ENCODE results near the gene APP.
"Not testable (repeated sequence)": the region's sequence is repeated elsewhere in the genome, so short reads cannot be mapped to it uniquely, and the experiment has no call there.

Gene APP

DNA sequence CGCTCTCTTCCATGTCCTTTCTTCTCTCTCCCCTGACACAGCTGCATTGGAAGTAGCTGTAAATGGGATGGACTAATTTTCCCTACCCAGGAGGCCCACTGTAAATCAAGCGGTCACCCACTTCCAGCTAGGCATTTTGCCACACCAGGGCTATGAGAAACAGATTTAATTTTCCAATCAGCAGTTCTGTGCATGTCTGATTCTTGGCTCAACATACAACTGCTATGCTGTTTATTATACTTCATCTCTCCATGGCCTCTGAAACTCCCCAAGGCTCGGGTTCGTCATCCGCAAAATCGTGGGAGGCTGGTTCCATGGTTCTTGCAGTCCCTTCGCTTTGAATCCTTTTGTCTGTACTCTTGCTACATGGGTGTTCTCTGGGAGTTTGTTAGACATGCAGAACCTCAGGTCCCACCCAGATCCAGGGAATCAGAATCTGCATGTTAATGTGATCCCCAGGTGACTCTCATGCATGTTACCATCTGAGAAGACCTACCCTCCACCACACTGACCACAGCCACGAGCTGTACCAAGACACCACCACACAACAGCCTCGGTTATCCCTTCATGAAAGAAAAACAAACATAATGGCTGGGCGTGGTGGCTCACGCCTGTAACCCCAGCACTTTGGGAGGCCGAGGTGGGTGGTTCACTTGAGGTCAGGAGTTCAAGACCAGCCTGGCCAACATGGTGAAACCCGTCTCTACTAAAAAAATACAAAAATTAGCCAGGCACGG, 245.3 kb downstream of the APP start:
- intact Hi-C loops (cut with DNase I): no loop called here
- peak in 1 of 10 donors; percentile 87 for DNase-seq

- DNase-seq; intact Hi-C loops (cut with DNase I): not testable (repeated sequence)
Measured at GRCh38 chr21:25918152-25918551, 252.4 kb downstream of the APP start.

- intact Hi-C loops (cut with DNase I): no loop called here
- DNase-seq: no peak
Measured at GRCh38 chr21:25916226-25916625, 254.3 kb downstream of the APP start.

GRCh38 chr21:25913479-25913878, 257.1 kb downstream of the APP start:
- intact Hi-C loops (cut with DNase I): no loop called here
- no peak for DNase-seq

- no peak for DNase-seq
- intact Hi-C loops (cut with DNase I): no loop called here
Measured at GRCh38 chr21:25912402-25912746, 258.2 kb downstream of the APP start.

GRCh38 chr21:25911730-25912401, 258.7 kb downstream of the APP start:
- DNase-seq: peak in 8 of 10 donors; percentile 31 to 91 (median 58)
- intact Hi-C loops (cut with DNase I): no loop called here

DNA sequence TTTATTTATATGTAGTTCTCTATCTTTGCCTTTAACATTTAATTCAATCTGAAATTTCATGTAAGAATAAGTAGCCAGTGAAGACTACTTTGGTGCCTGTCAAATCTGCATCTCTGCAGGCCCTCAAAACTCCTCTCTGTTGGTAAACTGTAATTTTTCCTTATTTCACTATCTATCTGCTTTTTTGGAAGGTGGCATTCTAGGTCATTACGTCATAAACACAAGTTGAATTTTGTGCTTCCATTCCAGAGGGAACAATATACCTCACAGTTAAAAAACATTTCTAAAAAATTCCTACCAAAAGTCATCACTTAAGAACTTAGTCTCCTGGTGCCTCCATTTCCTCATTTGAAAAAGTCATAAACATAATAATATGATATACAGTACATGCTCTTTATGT, 259.8 kb downstream of the APP start:
- intact Hi-C loops (cut with DNase I): no loop called here
- no peak for DNase-seq

- intact Hi-C loops (cut with DNase I): no loop called here
- DNase-seq: no peak
Measured at GRCh38 chr21:25909341-25909740, 261.2 kb downstream of the APP start.

- intact Hi-C loops (cut with DNase I): no loop called here
Measured at GRCh38 chr21:25908495-25908894, 262.1 kb downstream of the APP start.

DNA sequence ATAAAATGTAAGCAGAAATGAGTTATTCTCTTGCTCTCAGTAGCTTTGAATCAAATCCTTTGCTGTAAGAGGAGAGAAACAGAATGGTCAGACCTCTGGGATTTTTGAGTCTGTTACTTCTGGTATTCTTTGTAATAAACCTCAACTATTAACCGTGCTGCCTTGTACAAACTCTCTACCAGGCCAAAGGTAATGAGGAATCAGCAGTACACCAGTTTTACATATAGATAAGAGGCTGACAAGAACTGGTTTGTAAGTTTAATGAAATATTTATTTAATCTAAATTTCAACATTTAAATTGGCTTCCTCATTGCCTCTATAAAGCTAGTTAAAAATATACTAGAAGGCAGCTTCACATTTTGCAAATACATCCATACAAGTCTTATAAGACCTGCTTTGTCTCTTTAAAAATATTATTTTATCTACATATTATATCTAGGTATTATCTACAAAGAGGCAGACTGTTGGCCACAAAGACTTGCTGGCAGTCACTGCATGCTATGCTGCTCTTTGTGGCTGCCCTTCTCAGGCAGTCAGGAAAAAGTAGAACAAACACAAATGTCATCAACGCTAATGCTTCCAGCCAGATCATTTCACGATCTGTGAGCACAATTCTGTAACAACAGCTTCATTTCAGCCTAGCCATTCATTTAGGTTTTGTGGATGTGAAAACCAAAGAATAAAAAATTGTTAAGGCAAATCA, 262.8 kb downstream of the APP start:
- no peak for DNase-seq
- intact Hi-C loops (cut with DNase I): no loop called here

More at GRCh38 chr21:25908495-25908894, 262.1 kb downstream of the APP start:
- no peak for DNase-seq

DNA sequence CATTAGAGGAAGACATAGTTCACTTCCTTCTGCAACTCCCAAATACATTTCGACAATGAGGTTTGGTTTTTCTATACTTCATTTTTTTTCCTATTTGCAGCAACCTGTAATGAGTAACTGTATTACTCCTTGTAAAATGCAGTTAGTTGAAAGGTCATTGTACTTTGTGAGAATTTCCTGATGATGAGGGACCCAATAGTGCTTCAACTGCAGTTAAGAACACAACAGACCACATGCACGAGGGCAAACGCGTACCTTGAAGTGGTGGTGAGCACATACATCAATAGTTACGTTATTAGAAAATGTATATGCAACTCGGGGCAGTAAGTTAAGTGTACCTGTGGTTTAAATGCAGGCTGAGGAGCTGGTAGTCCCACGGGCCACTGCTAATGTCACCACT, 264.0 kb downstream of the APP start:
- no peak for DNase-seq
- intact Hi-C loops (cut with DNase I): no loop called here

DNA sequence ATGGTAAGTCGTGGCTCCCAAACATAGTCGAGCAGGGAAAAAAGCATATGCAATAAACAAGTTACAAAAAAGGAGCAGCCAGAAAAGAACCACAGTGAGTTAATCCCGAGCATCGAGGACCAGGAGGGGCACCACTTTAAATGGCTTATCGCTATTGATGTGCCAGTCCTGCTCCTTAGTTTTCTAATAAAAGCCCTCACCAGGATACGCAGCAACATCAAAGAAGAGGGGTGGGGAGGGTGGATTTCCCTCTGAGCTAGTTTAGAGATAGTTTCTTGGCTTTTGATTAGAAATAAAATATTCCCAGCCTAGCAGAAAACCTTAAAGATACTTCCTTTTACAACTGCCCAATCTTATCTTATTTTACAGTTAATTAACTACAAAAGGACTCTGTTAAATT, 265.4 kb downstream of the APP start:
- intact Hi-C loops (cut with DNase I): no loop called here
- no peak for DNase-seq

DNA sequence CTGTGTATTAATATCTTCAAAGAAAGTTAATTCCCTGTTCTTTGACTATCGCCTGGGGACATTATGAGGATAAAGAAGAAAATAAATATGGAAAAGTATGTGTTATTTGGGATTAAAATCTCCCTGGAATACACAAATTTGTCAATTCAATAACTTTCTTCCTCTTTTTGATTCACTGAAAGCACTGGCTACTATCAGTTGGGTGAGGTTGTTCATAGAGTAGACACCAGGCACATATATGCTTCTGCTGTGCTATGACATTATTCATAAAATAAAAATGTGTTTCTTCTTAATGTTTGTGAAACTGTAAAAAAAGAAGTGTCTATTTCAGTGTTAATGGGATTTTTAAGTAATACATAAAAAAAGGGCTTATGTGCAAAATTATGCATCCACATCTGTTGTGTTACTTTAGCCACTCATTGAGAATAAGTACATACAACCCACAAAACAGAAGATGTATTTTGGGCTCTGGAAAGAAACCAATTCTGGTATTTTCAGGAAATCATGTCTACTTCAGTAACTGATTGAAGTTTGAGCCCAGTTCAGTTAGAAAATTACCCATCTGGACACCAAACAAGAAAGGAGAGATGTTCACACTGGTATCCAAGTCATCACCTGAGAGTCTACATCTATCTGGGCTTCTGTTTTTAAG, 266.4 kb downstream of the APP start:
- intact Hi-C loops (cut with DNase I): no loop called here
- DNase-seq: no peak

DNA sequence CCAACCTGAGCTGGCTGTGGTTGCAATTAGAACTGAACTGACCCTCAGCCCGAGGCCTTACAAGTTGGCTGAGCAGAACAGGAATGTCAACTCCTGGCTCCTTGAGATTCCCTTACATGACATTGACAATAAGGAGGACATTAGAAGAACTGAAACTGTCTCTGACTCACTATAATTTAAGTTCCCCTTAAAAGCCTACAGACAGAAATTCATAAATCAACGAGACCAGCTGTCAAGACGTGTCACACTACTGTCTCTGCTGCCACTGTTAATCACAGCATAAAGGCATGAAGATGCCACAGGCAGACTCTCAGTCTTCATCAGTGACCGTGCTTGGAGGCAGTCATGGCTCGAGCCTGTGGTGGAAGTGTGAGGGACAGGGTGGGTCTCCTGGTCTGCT, 267.0 kb downstream of the APP start:
- no peak for DNase-seq

GRCh38 chr21:25901330-25901979, 269.1 kb downstream of the APP start:
- no peak for DNase-seq
- intact Hi-C loops (cut with DNase I): no loop called here

More for the DNA sequence above, 267.0 kb downstream of the APP start:
- intact Hi-C loops (cut with DNase I): no loop called here

DNA sequence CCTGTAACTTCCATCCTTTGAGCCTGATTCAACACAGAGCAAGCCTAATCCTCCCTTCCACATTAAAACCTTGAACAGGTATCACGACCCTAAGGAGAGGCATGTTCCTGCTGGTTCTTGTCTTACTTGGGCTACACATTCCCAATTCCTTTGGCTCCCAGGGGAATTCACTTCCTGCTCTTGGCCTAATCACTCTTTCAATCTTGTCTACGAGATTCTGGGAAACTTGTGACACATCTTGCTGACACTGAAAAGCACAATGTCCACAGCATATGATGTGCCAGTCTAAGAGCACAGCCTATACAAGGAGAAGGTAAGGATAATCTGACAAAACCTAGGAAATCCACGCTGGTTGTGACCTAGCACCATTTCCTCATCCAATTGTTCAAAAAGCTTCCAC, 271.9 kb downstream of the APP start:
- no peak for DNase-seq
- intact Hi-C loops (cut with DNase I): loop anchor here (5.0 to 10.0 kb wide), 2 partner anchors 106 to 274 kb away; partner anchors contain the start of gene APP

- intact Hi-C loops (cut with DNase I): loop anchor here (5.0 to 10.0 kb wide), 2 partner anchors 107 to 275 kb away; partner anchors contain the start of gene APP
- DNase-seq: no peak
Measured at GRCh38 chr21:25897383-25897782, 273.2 kb downstream of the APP start.

GRCh38 chr21:25896501-25897056, 274.0 kb downstream of the APP start:
- intact Hi-C loops (cut with DNase I): loop anchor here (5.0 to 10.0 kb wide), 2 partner anchors 108 to 276 kb away; partner anchors contain the start of gene APP
- DNase-seq: no peak

DNA sequence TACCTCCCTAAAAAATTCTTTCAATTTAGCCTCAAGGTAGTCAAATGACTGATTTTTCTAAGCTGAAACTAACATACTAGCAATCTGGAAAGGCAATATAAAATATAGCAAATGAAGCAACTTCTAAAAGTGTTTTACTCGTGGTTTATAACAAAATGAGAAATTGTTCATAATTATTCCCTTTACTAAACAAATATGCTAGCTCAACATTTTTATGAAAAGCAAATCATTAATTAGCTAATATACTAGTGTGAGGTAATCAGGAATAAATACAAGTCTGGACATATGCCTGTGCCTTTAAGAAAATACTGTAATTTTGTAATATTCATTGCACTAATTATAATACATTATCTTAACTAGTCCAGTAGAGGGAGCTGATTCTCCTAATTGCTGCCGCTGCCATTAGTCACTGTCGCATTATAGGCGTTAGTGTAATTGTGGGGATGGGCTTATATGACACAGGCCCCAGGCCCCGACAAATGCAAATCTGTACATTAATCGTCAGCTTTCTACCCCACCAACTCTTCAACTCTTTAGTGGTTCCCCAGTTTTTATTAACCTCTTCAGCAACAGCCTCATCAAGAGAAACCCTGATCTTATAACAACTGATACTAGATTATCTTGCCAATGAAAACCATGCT, 274.9 kb downstream of the APP start:
- intact Hi-C loops (cut with DNase I): loop anchor here (5.0 to 10.0 kb wide), 2 partner anchors 109 to 277 kb away; partner anchors contain the start of gene APP
- DNase-seq: no peak

All from posterior cingulate gyrus (tissue), 11 donors.